Left hindlimb (tissue), 1 donor: ENCODE data around the gene MBD5.

Source experiments
- DNase-seq: peaks from one replicate; pipeline ENCODE4 v3.0.0-alpha.2; 2018

MBD5 gene

DNA sequence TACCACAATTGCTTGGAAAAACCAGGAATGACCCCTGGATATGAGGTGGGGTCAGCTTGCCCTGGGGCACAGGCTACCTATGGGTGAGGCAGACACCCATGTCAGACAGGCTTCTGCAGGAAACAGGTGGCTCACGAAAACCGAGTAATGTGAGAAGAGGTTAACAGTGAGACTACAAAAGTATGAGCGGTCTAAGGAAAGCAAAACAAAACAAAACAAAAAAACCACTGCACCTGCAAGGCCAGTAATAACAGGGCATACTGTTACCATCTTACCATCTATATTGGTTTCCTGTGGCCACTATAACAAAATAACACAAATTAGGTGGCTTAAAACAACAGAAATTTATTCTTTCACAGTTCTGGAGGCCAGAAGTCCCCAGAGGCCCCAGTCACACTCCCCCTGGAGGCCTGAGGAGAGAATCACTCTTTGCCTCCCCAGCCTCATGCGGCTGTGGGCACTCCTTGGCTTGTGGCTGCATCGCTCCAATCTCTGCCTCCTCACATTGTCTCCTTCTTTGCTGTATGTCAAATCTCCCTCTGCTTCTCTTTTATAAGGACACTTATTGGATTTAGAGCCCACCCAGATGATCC lies 537.0 kb downstream of the MBD5 start:
- DNase-seq, result no peak

- DNase-seq, result no peak
Observed at GRCh38 chr2:148560496-148560895, 539.6 kb downstream of the MBD5 start.

DNA sequence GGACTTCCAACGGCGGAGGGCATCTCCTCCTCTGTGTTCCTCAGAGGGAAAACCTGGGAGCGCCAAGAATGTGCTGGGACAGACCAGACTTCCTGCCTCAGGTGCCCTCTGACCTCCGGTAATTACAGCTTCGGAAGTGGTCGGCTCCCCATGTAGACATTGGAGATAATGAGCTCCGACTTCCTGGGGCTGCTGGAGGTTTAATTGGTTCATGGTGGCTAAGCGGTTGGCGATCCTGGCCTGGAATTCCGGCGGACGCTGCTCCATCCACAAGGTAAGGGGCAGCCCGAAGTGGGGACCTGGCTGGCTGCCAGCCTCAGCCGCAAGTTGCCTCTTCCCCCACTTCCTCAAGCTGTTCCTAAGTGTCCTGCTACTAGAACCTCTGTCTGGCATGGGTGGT lies 540.5 kb downstream of the MBD5 start:
- no peak for DNase-seq

- DNase-seq, result no peak
Observed at GRCh38 chr2:148565272-148565894, 544.5 kb downstream of the MBD5 start.
